PC-9 (cell line): ENCODE data around the gene LRIG3.

ENCODE experiments used
- EZH2 ChIP-seq: fragments of 200-600 bp; sonication (generic); IDR thresholded peaks from 2 replicates; pipeline ENCODE4 v1.8.0; 2017; ENCODE audit warnings: antibody characterized with exemption, low read depth
- TF ChIP-seq, protein P1 (sequence below): fragments of 200-600 bp; sonication (generic); conservative IDR thresholded peaks from 2 replicates; pipeline ENCODE4 v1.6.1; 2017; ENCODE audit warnings: mixed run types, antibody characterized with exemption, mild to moderate bottlenecking, moderate library complexity

DNA sequence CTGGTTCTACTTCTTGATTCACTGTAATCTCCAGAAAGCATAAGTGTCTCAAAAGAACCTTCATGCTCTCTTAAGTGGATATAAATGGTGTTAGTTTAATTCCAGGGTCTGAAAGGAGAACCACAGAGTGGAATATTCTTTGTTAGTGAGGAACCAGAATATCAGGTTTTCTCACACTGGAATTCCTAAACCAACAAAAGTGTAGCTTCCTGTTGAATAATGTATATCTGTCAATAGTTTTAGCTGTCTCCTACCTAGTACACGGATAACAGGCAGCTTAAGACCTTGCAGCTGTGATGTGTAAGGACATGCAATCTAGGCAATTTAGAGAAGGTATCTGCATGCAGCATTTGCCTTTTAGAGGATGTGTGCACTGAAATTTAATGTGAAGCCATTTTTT, 24.0 kb downstream of the LRIG3 start:
- TF ChIP-seq, protein P1, sequence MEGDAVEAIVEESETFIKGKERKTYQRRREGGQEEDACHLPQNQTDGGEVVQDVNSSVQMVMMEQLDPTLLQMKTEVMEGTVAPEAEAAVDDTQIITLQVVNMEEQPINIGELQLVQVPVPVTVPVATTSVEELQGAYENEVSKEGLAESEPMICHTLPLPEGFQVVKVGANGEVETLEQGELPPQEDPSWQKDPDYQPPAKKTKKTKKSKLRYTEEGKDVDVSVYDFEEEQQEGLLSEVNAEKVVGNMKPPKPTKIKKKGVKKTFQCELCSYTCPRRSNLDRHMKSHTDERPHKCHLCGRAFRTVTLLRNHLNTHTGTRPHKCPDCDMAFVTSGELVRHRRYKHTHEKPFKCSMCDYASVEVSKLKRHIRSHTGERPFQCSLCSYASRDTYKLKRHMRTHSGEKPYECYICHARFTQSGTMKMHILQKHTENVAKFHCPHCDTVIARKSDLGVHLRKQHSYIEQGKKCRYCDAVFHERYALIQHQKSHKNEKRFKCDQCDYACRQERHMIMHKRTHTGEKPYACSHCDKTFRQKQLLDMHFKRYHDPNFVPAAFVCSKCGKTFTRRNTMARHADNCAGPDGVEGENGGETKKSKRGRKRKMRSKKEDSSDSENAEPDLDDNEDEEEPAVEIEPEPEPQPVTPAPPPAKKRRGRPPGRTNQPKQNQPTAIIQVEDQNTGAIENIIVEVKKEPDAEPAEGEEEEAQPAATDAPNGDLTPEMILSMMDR = no peak
- TF ChIP-seq EZH2 = no peak
